ENCODE results near the gene LDHD. TPM values are rescaled to one million over a fixed set of nuclear protein-coding genes. Genes with fewer than 3 reads are reported as not detected.

Gene LDHD
- total and polyA plus RNA-seq, 9 of the 15 experiments (the other 6 are each of a cell fraction or from before 2014, with no cell fraction given): 0.19 to 0.86 (median 0.54) TPM; not detected in 3

- H3K27ac ChIP-seq (ENCODE audit: extremely low read depth, low read depth, low read length): no peak overlapping the region
- DNase-seq (ENCODE audit: extremely low read depth in 1 of 4, low spot score in 3 of 4) (no peak), ATAC-seq (no peak), FAIRE-seq (no peak)
- in situ Hi-C loops (cut with MboI) (no loop called here), intact Hi-C loops (cut with micrococcal nuclease) (no loop called here)
- no peak overlapping the region for H3K9ac ChIP-seq (ENCODE audit: insufficient read depth in 1 of 2, low read depth in 2 of 2, low read length in 2 of 2)
- BruUV-seq (replicated peaks): no TSS peak
- H3K9me3 ChIP-seq (replicated peaks; ENCODE audit: control insufficient read depth, insufficient read depth, low read depth, low read length): peaks cover 7% of the 10 kb centered on the region
- H3K9me1 ChIP-seq (ENCODE audit: control insufficient read depth, insufficient read depth, low read length): no peaks in the 10 kb centered on the region
- no peaks in the 10 kb centered on the region for H4K20me1 ChIP-seq (replicated peaks; ENCODE audit: control insufficient read depth, insufficient read depth, low read length)
- CTCF ChIA-PET (ENCODE audit: low intra/inter-chr PET ratio): no interaction called here
- peaks cover 0 to 14% of the 10 kb centered on the region in 2 experiments; a peak in 2 of 5 replicates for H3K4me1 ChIP-seq (replicated peaks in 1 of 2; ENCODE audit: control insufficient read depth in 2 of 2, insufficient read depth in 2 of 2, low read length in 2 of 2)
- H3K79me2 ChIP-seq (ENCODE audit: control insufficient read depth, insufficient read depth, low read length): peaks cover 39% of the 10 kb centered on the region
- H2AFZ ChIP-seq (ENCODE audit: low read depth, low read length): no peak overlapping the region
- H3K27me3 ChIP-seq (ENCODE audit: control insufficient read depth in 2 of 2, insufficient read depth in 2 of 2, low read length in 2 of 2): no peaks in the 10 kb centered on the region
- POLR2A ChIA-PET: no interaction called here
- H3K36me3 ChIP-seq (ENCODE audit: control insufficient read depth, insufficient read depth, low read length): peaks cover 28% of the 10 kb centered on the region
- no peak overlapping the region for H3K4me2 ChIP-seq (ENCODE audit: insufficient read depth, low read length)
- TF ChIP-seq HNRNPUL1 (IDR thresholded peaks at IDR 0.05; ENCODE audit: low read length) (no peak), CREBBP (IDR thresholded peaks at IDR 0.05; ENCODE audit: low read depth, low read length) (no peak), MAFK (IDR thresholded peaks at IDR 0.05; ENCODE audit: low read length) (no peak), FOXJ3 (CRISPR knock-in tag; IDR thresholded peaks at IDR 0.05) (no peak), KHSRP (IDR thresholded peaks at IDR 0.05) (no peak), ZNF76 (CRISPR knock-in tag; IDR thresholded peaks at IDR 0.05; ENCODE audit: borderline replicate concordance) (no peak), LEF1 (IDR thresholded peaks at IDR 0.05) (no peak), YY1 (IDR thresholded peaks at IDR 0.05; ENCODE audit: borderline replicate concordance in 1 of 3, control insufficient read depth in 1 of 3, extremely low read depth in 1 of 3, insufficient read depth in 3 of 3, insufficient read length in 1 of 3, insufficient replicate concordance in 2 of 3, low read depth in 1 of 3, low read length in 2 of 3) (no peak), GTF3C2 (IDR thresholded peaks at IDR 0.05; ENCODE audit: borderline replicate concordance, extremely low read depth, insufficient read length) (no peak)
- H3K4me3 ChIP-seq: no peak overlapping the region
Observed at GRCh38 chr16:75152635-75153034, 36.1 kb upstream of the LDHD start.
